ENCODE results near the gene ACYP2.
A peak's percentile ranks its signal among the peaks of the same experiment; 100 is the strongest.

ACYP2 gene

GRCh38 chr2:54330162-54330925 is 214.9 kb downstream of the ACYP2 start (continued):
- TF ChIP-seq ZNF239 (tag by site-specific recombination; IDR thresholded peaks at IDR 0.05): no peak
- no peak for TF ChIP-seq ZNF121 (tag by site-specific recombination; IDR thresholded peaks at IDR 0.05)
- peak; percentile 74; the same call in 1 of the 2 replicates for TF ChIP-seq ZBTB20 (tag by site-specific recombination; IDR thresholded peaks at IDR 0.05)
- TF ChIP-seq PRDM2 (tag by site-specific recombination; IDR thresholded peaks at IDR 0.05; ENCODE audit: borderline replicate concordance): no peak
- TF ChIP-seq ZNF639 (tag by site-specific recombination; IDR thresholded peaks at IDR 0.05): no peak
- no peak for TF ChIP-seq ZNF114 (tag by site-specific recombination; IDR thresholded peaks at IDR 0.05)
- peak; percentile 68 for TF ChIP-seq SETDB1 (IDR thresholded peaks at IDR 0.05; ENCODE audit: insufficient read length, low read length)
- peak; percentile 32; the same call in 1 of the 2 replicates for TF ChIP-seq MYNN (tag by site-specific recombination; IDR thresholded peaks at IDR 0.05; ENCODE audit: borderline replicate concordance)
- no peak for TF ChIP-seq ZNF785 (tag by site-specific recombination; IDR thresholded peaks at IDR 0.05)
- peak; percentile 89 for TF ChIP-seq KLF1 (tag by site-specific recombination; IDR thresholded peaks at IDR 0.05)
- TF ChIP-seq ZXDB (tag by site-specific recombination; IDR thresholded peaks at IDR 0.05): no peak
- TF ChIP-seq ZNF473 (tag by site-specific recombination; IDR thresholded peaks at IDR 0.05): no peak
- no peak for TF ChIP-seq ZNF488 (tag by site-specific recombination; IDR thresholded peaks at IDR 0.05)
- TF ChIP-seq ZBTB26 (tag by site-specific recombination; optimal IDR thresholded peaks at IDR 0.05): peak; percentile 77
- TF ChIP-seq TRIM28 (IDR thresholded peaks at IDR 0.05; ENCODE audit: borderline replicate concordance, low read length): peak; percentile 79; the same call in 1 of the 2 replicates
- TF ChIP-seq ZNF132 (tag by site-specific recombination; IDR thresholded peaks at IDR 0.05; ENCODE audit: borderline replicate concordance): no peak
- TF ChIP-seq ZBTB44 (tag by site-specific recombination; IDR thresholded peaks at IDR 0.05): no peak
- no peak for TF ChIP-seq ZNF146 (tag by site-specific recombination; IDR thresholded peaks at IDR 0.05)
- TF ChIP-seq ZNF175 (tag by site-specific recombination; IDR thresholded peaks at IDR 0.05): no peak
- TF ChIP-seq SCRT1 (tag by site-specific recombination; IDR thresholded peaks at IDR 0.05; ENCODE audit: borderline replicate concordance): no peak
- peak; percentile 46; the same call in 1 of the 2 replicates for TF ChIP-seq SP7 (tag by site-specific recombination; IDR thresholded peaks at IDR 0.05)
- TF ChIP-seq PRDM10 (tag by site-specific recombination; IDR thresholded peaks at IDR 0.05): peak; percentile 92
- peak; percentile 74; the same call in 1 of the 2 replicates for TF ChIP-seq ZNF76 (tag by site-specific recombination; IDR thresholded peaks at IDR 0.05; ENCODE audit: borderline replicate concordance, low read depth)
- TF ChIP-seq ZSCAN30 (tag by site-specific recombination; IDR thresholded peaks at IDR 0.05): no peak
- TF ChIP-seq KLF8 (tag by site-specific recombination; IDR thresholded peaks at IDR 0.05): peak; percentile 61

Measured in HEK293 (cell line).